Colonic mucosa (tissue), 4 donors: ENCODE measurements around the gene SCIN. TPM values are rescaled to one million over a fixed set of nuclear protein-coding genes. Genes with fewer than 3 reads are reported as not detected.

Experiments
- DNase-seq: peaks from one replicate; pipeline ENCODE4 v3.0.0-alpha.2; 2020
- H3K27ac ChIP-seq: fragments of 200-600 bp; one replicate; pipeline ENCODE4 v1.8.0; 2021
- H3K27me3 ChIP-seq: fragments of 200-600 bp; one replicate; pipeline ENCODE4 v1.8.0; 2021
- H3K36me3 ChIP-seq: fragments of 200-600 bp; one replicate; pipeline ENCODE4 v1.8.0; 2021
- H3K4me1 ChIP-seq: fragments of 200-600 bp; one replicate; pipeline ENCODE4 v1.8.0; 2021; ENCODE audit warnings: mild to moderate bottlenecking
- H3K4me3 ChIP-seq: fragments of 200-600 bp; one replicate; pipeline ENCODE4 v1.8.0; 2021
- H3K9ac ChIP-seq, 2 donors: one replicate each; pipeline ENCODE4 v1.7.0; 2013; ENCODE audit warnings: control low read depth in 2 of 2, low read depth in 2 of 2, low read length in 2 of 2
- H3K9me3 ChIP-seq: fragments of 200-600 bp; one replicate; pipeline ENCODE4 v1.8.0; 2021
- intact Hi-C: fragments of 100-400 bp; cut with DNase I; formaldehyde crosslinking; loops from one replicate; pipeline ENCODE4 v1.14.1; 2022
- total RNA-seq, 2 donors: library from RNA; stranded (reverse); fragmentation: NEBNext Ultra II Directional in 1 of 2; extraction: Animal tissue kit (Norgen Biotek cat#: 25700) in 1 of 2; gene quantifications; one replicate each; pipeline ENCODE4 v1.2.1, GENCODE V29; 2021
- TF ChIP-seq, protein P1 (sequence below): fragments of 200-600 bp; IDR thresholded peaks from one replicate; pipeline ENCODE4 v1.8.0; 2022; ENCODE audit warnings: antibody characterized with exemption, mild to moderate bottlenecking
- donor health status: healthy.
- donor health status: DM: no; HTN: no; CAD: no.
- donor health status: DM: no; HTN: no; CAD: no.

SCIN gene
- total RNA-seq, 2 donors from 2014 or later, result 20.8 to 57.4 TPM

DNA sequence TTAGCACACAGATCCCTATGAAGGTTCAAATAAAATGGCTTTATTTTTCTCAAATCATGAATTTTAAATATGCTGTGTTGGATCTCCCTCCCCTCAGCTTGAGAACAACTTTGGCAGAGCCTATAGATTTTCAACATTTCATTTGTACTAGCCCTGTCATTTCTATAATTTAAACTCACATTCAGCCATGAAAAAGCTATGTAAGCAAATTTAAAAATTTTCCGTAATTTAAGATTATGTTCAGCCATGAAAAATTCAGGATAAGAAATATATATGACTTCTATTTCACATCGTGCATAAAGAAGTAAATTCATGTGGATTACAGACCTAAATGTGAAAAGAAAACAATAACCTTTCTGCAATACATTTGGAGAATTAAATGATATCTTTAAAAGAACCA lies 36.5 kb upstream of the SCIN start:
- Histone ChIP-seq H3K4me3 (no peak overlapping the region), H3K9me3 (no peaks in the 10 kb centered on the region), H3K4me1 (no peaks in the 10 kb centered on the region), H3K9ac (no peak overlapping the region), H3K27me3 (no peaks in the 10 kb centered on the region), H3K36me3 (no peaks in the 10 kb centered on the region), H3K27ac (no peak overlapping the region)
- intact Hi-C loops, result no loop called here
- no peak for DNase-seq
- TF ChIP-seq, protein P1, sequence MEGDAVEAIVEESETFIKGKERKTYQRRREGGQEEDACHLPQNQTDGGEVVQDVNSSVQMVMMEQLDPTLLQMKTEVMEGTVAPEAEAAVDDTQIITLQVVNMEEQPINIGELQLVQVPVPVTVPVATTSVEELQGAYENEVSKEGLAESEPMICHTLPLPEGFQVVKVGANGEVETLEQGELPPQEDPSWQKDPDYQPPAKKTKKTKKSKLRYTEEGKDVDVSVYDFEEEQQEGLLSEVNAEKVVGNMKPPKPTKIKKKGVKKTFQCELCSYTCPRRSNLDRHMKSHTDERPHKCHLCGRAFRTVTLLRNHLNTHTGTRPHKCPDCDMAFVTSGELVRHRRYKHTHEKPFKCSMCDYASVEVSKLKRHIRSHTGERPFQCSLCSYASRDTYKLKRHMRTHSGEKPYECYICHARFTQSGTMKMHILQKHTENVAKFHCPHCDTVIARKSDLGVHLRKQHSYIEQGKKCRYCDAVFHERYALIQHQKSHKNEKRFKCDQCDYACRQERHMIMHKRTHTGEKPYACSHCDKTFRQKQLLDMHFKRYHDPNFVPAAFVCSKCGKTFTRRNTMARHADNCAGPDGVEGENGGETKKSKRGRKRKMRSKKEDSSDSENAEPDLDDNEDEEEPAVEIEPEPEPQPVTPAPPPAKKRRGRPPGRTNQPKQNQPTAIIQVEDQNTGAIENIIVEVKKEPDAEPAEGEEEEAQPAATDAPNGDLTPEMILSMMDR, result no peak

DNA sequence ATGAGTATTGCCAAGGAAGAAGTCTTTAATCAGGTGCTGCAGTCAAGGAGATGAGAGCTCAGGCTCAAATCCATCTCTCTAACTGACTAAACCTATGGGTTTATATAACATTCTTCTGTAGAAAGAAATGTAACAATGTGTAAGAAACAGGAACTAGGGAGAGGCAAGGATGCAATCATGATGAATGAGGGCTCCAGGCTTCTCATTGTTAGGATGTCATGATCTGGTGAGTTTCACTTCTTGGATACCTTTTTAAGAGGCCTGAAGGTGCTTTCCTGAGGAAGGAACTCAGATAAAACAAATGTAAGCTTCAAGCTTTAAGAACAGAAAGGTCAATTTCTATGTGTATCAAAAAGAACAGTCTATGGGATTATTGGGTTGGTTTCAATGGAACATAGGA lies 30.8 kb upstream of the SCIN start:
- H3K36me3 ChIP-seq, result no peaks in the 10 kb centered on the region
- no peaks in the 10 kb centered on the region for H3K4me1 ChIP-seq
- no peaks in the 10 kb centered on the region for H3K9me3 ChIP-seq
- H3K27me3 ChIP-seq, result no peaks in the 10 kb centered on the region
- no peak overlapping the region for H3K9ac ChIP-seq
- no peak for DNase-seq
- no peak overlapping the region for H3K27ac ChIP-seq
- TF ChIP-seq, protein P1, result no peak
- H3K4me3 ChIP-seq, result no peak overlapping the region
- intact Hi-C loops, result no loop called here

DNA sequence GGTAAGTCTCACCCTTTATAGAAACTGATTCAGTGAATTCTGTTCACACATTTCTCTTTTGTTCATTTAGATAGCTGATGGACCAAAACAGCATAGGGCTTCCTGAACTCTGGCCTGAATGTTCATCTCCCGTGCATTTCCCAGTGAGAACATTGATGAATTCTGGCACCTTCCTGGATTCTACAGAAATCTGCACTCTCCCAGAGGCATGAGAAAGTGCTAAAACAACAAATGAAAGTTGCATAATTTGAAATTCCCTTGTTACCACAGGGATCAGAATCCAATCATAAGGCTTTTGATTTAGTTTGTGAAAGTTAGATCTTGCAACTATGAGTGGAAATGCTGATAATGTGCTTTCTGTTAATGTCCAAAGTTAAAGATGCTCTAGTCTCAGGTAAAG lies 29.7 kb upstream of the SCIN start:
- no peak overlapping the region for H3K27ac ChIP-seq

DNA sequence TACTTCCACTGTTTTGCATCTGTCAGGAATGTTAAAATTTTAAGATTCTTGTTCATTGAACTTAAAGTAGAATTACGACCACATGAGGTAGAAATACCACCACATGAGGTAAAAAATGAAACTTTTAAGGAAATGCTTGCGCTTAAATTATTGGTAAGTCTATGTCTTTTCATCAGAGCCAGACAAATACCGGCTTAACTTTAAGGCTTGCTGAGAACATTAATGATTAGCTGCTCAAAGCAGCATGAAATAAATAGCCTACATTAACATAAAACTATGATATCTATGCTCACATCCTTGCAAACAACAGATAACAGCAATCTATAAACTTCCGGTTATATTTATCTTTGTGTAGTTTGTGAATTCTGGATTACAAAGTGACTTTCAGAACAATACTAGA lies 26.9 kb upstream of the SCIN start:
- H3K36me3 ChIP-seq, result no peaks in the 10 kb centered on the region
- TF ChIP-seq, protein P1, result no peak
- H3K9ac ChIP-seq, result no peak overlapping the region
- no peaks in the 10 kb centered on the region for H3K27me3 ChIP-seq
- H3K4me1 ChIP-seq, result no peaks in the 10 kb centered on the region
- DNase-seq, result no peak
- no peaks in the 10 kb centered on the region for H3K9me3 ChIP-seq
- no peak overlapping the region for H3K4me3 ChIP-seq
- no peak overlapping the region for H3K27ac ChIP-seq
- intact Hi-C loops, result no loop called here

More for the DNA sequence above, 29.7 kb upstream of the SCIN start:
- intact Hi-C loops, result no loop called here
- Histone ChIP-seq H3K27me3 (no peaks in the 10 kb centered on the region), H3K4me1 (no peaks in the 10 kb centered on the region), H3K9ac (no peak overlapping the region), H3K9me3 (no peaks in the 10 kb centered on the region), H3K36me3 (no peaks in the 10 kb centered on the region), H3K4me3 (no peak overlapping the region)
- TF ChIP-seq, protein P1, result no peak
- DNase-seq, result no peak

DNA sequence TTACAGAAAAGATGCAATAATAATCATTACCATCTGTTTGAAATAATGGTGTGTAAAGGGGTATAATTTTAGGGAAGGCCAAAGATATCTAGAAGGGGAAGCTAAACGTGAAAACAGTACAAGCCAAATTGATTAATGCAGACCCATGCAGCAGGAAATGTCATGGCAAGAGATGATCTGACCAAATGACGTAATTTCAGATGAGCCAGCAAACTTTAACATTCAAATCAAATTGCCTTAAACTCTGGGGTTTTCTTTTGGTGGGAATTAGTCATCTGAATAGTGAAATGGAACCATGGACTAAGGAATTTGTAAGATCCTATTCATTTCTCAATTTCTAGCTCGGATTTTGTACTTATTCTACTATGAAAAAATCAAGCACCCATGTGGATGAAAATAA lies 21.4 kb upstream of the SCIN start:
- H3K27ac ChIP-seq, result no peak overlapping the region
- H3K4me3 ChIP-seq, result no peak overlapping the region
- H3K4me1 ChIP-seq, result no peaks in the 10 kb centered on the region
- H3K36me3 ChIP-seq, result no peaks in the 10 kb centered on the region
- intact Hi-C loops, result no loop called here
- no peak overlapping the region for H3K9ac ChIP-seq
- H3K9me3 ChIP-seq, result no peaks in the 10 kb centered on the region
- H3K27me3 ChIP-seq, result no peaks in the 10 kb centered on the region
- TF ChIP-seq, protein P1, result no peak
- DNase-seq, result no peak

DNA sequence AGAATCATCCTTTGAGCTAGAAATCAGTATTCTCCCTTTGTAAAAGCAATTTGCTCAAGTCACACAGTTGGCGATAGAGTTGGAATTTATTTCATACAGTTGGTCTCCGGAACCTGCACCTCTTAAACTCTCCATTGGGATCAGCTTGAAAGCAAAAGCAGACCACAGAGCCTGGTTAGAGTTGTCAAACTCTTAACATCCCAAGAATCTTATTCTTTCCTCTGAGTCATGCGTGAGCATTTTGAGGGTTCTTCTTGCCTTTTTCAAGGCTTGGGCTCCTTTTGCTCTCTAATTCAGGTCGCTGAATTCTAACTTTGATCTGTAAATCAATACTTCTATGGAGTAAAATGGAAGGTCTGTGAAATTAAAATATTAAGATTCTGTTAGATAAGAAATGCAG lies 19.6 kb upstream of the SCIN start:
- intact Hi-C loops, result no loop called here
- H3K4me1 ChIP-seq, result no peaks in the 10 kb centered on the region
- TF ChIP-seq, protein P1, result no peak
- no peaks in the 10 kb centered on the region for H3K27me3 ChIP-seq
- H3K4me3 ChIP-seq, result no peak overlapping the region
- H3K9me3 ChIP-seq, result no peaks in the 10 kb centered on the region
- no peak for DNase-seq
- no peak overlapping the region for H3K27ac ChIP-seq
- H3K9ac ChIP-seq, result no peak overlapping the region
- no peaks in the 10 kb centered on the region for H3K36me3 ChIP-seq
